Measurements from ENCODE around the gene NSUN6. TPM values are rescaled to one million over a fixed set of nuclear protein-coding genes. Genes with fewer than 3 reads are reported as not detected.

NSUN6 gene
- total and polyA plus RNA-seq, 2 donors (not counting 1 experiment from before 2014, with no cell fraction given) = 4.2 to 9.4 TPM

GRCh38 chr10:18554479-18554878, 96.9 kb downstream of the NSUN6 start:
- Histone ChIP-seq H3K27me3 (ENCODE audit: control insufficient read depth, insufficient read depth, low read length) (no peaks in the 10 kb centered on the region), H3K9me3 (ENCODE audit: control insufficient read depth, insufficient read depth, low read depth, low read length) (no peaks in the 10 kb centered on the region), H2AFZ (ENCODE audit: low read length) (no peak overlapping the region), H3K79me2 (ENCODE audit: control insufficient read depth, insufficient read depth, low read length) (no peaks in the 10 kb centered on the region), H3K36me3 (ENCODE audit: control insufficient read depth, insufficient read depth, low read length) (no peaks in the 10 kb centered on the region), H3K9ac (ENCODE audit: insufficient read depth, low read length) (no peak overlapping the region), H4K20me1 (ENCODE audit: control insufficient read depth, extremely low read depth, insufficient read depth, low read length) (no peaks in the 10 kb centered on the region), H3K4me1 (ENCODE audit: control insufficient read depth, extremely low read depth, insufficient read depth, low read length) (no peaks in the 10 kb centered on the region), H3K27ac (ENCODE audit: insufficient read depth, low read length) (no peak overlapping the region), H3K4me3 (replicated peaks in 1 of 4; ENCODE audit: control extremely low read depth in 1 of 4, insufficient read depth in 1 of 4, low read depth in 3 of 4, low read length in 4 of 4) (no peak overlapping the region), H3K4me2 (ENCODE audit: extremely low read depth, insufficient read depth, low read length) (no peak overlapping the region)
- DNase-seq (ENCODE audit: low read depth in 2 of 2) = peak in 1 of 2 donors; percentile 29
- no peak for TF ChIP-seq CTCF (conservative IDR thresholded peaks at IDR 0.05 in 1 of 2, IDR thresholded peaks at IDR 0.05 in 1 of 2; ENCODE audit: low read depth in 1 of 2, low read length in 2 of 2)
- no peak for TF ChIP-seq EZH2 (IDR thresholded peaks at IDR 0.05; ENCODE audit: low read length, missing control alignments)

- TF ChIP-seq CTCF (conservative IDR thresholded peaks at IDR 0.05 in 1 of 2, IDR thresholded peaks at IDR 0.05 in 1 of 2; ENCODE audit: low read depth in 1 of 2, low read length in 2 of 2) = no peak
- TF ChIP-seq EZH2 (IDR thresholded peaks at IDR 0.05; ENCODE audit: low read length, missing control alignments) = no peak
- Histone ChIP-seq H2AFZ (ENCODE audit: low read length) (no peak overlapping the region), H3K4me1 (ENCODE audit: control insufficient read depth, extremely low read depth, insufficient read depth, low read length) (no peaks in the 10 kb centered on the region), H3K4me2 (ENCODE audit: extremely low read depth, insufficient read depth, low read length) (no peak overlapping the region), H3K27me3 (ENCODE audit: control insufficient read depth, insufficient read depth, low read length) (no peaks in the 10 kb centered on the region), H3K9me3 (ENCODE audit: control insufficient read depth, insufficient read depth, low read depth, low read length) (no peaks in the 10 kb centered on the region), H3K27ac (ENCODE audit: insufficient read depth, low read length) (no peak overlapping the region), H4K20me1 (ENCODE audit: control insufficient read depth, extremely low read depth, insufficient read depth, low read length) (no peaks in the 10 kb centered on the region), H3K79me2 (ENCODE audit: control insufficient read depth, insufficient read depth, low read length) (no peaks in the 10 kb centered on the region), H3K9ac (ENCODE audit: insufficient read depth, low read length) (no peak overlapping the region), H3K4me3 (replicated peaks in 1 of 4; ENCODE audit: control extremely low read depth in 1 of 4, insufficient read depth in 1 of 4, low read depth in 3 of 4, low read length in 4 of 4) (no peak overlapping the region), H3K36me3 (ENCODE audit: control insufficient read depth, insufficient read depth, low read length) (no peaks in the 10 kb centered on the region)
- no peak for DNase-seq (ENCODE audit: low read depth in 2 of 2)
Measured at GRCh38 chr10:18551473-18551872, 99.9 kb downstream of the NSUN6 start.

GRCh38 chr10:18549105-18549504, 102.3 kb downstream of the NSUN6 start:
- H3K9ac ChIP-seq (ENCODE audit: insufficient read depth, low read length) = no peak overlapping the region
- H3K27ac ChIP-seq (ENCODE audit: insufficient read depth, low read length) = no peak overlapping the region
- H3K4me3 ChIP-seq (replicated peaks in 1 of 4; ENCODE audit: control extremely low read depth in 1 of 4, insufficient read depth in 1 of 4, low read depth in 3 of 4, low read length in 4 of 4) = no peak overlapping the region
- TF ChIP-seq CTCF (conservative IDR thresholded peaks at IDR 0.05 in 1 of 2, IDR thresholded peaks at IDR 0.05 in 1 of 2; ENCODE audit: low read depth in 1 of 2, low read length in 2 of 2) = no peak
- TF ChIP-seq EZH2 (IDR thresholded peaks at IDR 0.05; ENCODE audit: low read length, missing control alignments) = no peak
- no peak overlapping the region for H2AFZ ChIP-seq (ENCODE audit: low read length)
- no peaks in the 10 kb centered on the region for H4K20me1 ChIP-seq (ENCODE audit: control insufficient read depth, extremely low read depth, insufficient read depth, low read length)
- DNase-seq (ENCODE audit: low read depth in 2 of 2) = no peak
- H3K36me3 ChIP-seq (ENCODE audit: control insufficient read depth, insufficient read depth, low read length) = no peaks in the 10 kb centered on the region
- no peaks in the 10 kb centered on the region for H3K4me1 ChIP-seq (ENCODE audit: control insufficient read depth, extremely low read depth, insufficient read depth, low read length)
- no peak overlapping the region for H3K4me2 ChIP-seq (ENCODE audit: extremely low read depth, insufficient read depth, low read length)
- no peaks in the 10 kb centered on the region for H3K27me3 ChIP-seq (ENCODE audit: control insufficient read depth, insufficient read depth, low read length)
- no peaks in the 10 kb centered on the region for H3K9me3 ChIP-seq (ENCODE audit: control insufficient read depth, insufficient read depth, low read depth, low read length)
- H3K79me2 ChIP-seq (ENCODE audit: control insufficient read depth, insufficient read depth, low read length) = no peaks in the 10 kb centered on the region

Measured in fibroblast of lung (primary cell).